A549 (cell line): ENCODE measurements around the gene HS3ST3B1. TPM values are rescaled to one million over a fixed set of nuclear protein-coding genes. Genes with fewer than 3 reads are reported as not detected.

Source experiments
- ATAC-seq, 2 experiments: fragments of 200-7000 bp in 1 of 2; fragments of >200 bp in 1 of 2; cut with Nextera tagmentation in 1 of 2; cut with Tn5 transposase in 1 of 2; 3 replicates each; pipeline versions ENCODE4 v1.8.0 to v1.9.1; 2018 to 2020; ENCODE audit warnings: mild to moderate bottlenecking in 1 of 2, moderate library complexity in 1 of 2
- CTCF ChIA-PET: fragments of 300-600 bp; sonication (Branson Sonifier 250); formaldehyde crosslinking; extraction: SDS; loops from one replicate; lab custom pipeline; 2021; ENCODE audit warnings: antibody characterized with exemption, inconsistent platforms; lab: Yijun Ruan, JAX
- POLR2A ChIA-PET: fragments of 350-600 bp; formaldehyde crosslinking; extraction: SDS; loops from one replicate; lab custom pipeline; 2021; ENCODE audit warnings: antibody characterized with exemption, inconsistent platforms; lab: Yijun Ruan, JAX
- DNase-seq, 2 experiments: peaks; one replicate each; pipeline versions ENCODE4 v3.0.0 to v3.0.0-alpha.2; 2011 to 2016; ENCODE audit warnings: low read depth in 1 of 2, low spot score in 1 of 2
- FAIRE-seq: peaks from 2 replicates; lab custom pipeline; 2011; peaks lifted over from hg19 to GRCh38; lab: Jason Lieb, UNC
- H3K27ac ChIP-seq, 2 experiments: fragments of >200 bp; sonication (Bioruptor Twin); formaldehyde crosslinking; 3 replicates each; pipeline ENCODE4 v1.5.1; 2016 to 2017
- H3K4me1 ChIP-seq: fragments of >200 bp; sonication (Bioruptor Twin); formaldehyde crosslinking; 3 replicates; pipeline ENCODE4 v1.6.1; 2016
- H3K4me2 ChIP-seq: fragments of >200 bp; sonication (Bioruptor Twin); formaldehyde crosslinking; 3 replicates; pipeline ENCODE4 v1.6.1; 2016
- H3K4me3 ChIP-seq: fragments of >200 bp; sonication (Bioruptor Twin); formaldehyde crosslinking; 3 replicates; pipeline ENCODE4 v1.5.1; 2016
- H3K9me3 ChIP-seq: fragments of >200 bp; sonication (Bioruptor Twin); formaldehyde crosslinking; 3 replicates; pipeline ENCODE4 v1.6.1; 2016
- BHLHE40 ChIP-seq: IDR thresholded peaks from 2 replicates; pipeline ENCODE4 v1.6.1; 2012; ENCODE audit warnings: low read depth, low read length, inconsistent platforms
- CBX2 ChIP-seq: fragments of 200-600 bp; sonication (generic); IDR thresholded peaks from 2 replicates; pipeline ENCODE4 v1.6.1; 2016; ENCODE audit warnings: low read depth, mild to moderate bottlenecking, borderline replicate concordance
- CBX8 ChIP-seq: fragments of 200-600 bp; sonication (generic); IDR thresholded peaks from 2 replicates; pipeline ENCODE4 v1.6.1; 2016
- CHD4 ChIP-seq: fragments of 200-600 bp; sonication (generic); IDR thresholded peaks from 2 replicates; pipeline ENCODE4 v1.6.1; 2016; ENCODE audit warnings: antibody characterized with exemption, mild to moderate bottlenecking, borderline replicate concordance
- ESRRA ChIP-seq: fragments of 150-350 bp; IDR thresholded peaks from 2 replicates; pipeline ENCODE4 v1.6.1; 2014; ENCODE audit warnings: mild to moderate bottlenecking, low read length, borderline replicate concordance
- GATA3 ChIP-seq: IDR thresholded peaks from 2 replicates; pipeline ENCODE4 v1.6.1; 2012; ENCODE audit warnings: borderline replicate concordance
- HDAC2 ChIP-seq: fragments of 200-600 bp; sonication (generic); IDR thresholded peaks from 2 replicates; pipeline ENCODE4 v1.6.1; 2016
- HOXB5 ChIP-seq: fragments of 250-450 bp; sonication (Bioruptor Pico); IDR thresholded peaks from 2 replicates; pipeline ENCODE4 v1.5.0; 2020; ENCODE audit warnings: mild to moderate bottlenecking, moderate library complexity
- KDM1A ChIP-seq: fragments of 200-600 bp; sonication (generic); IDR thresholded peaks from 2 replicates; pipeline ENCODE4 v1.6.1; 2016; ENCODE audit warnings: low read depth, mild to moderate bottlenecking
- KDM5A ChIP-seq: fragments of 200-600 bp; sonication (generic); IDR thresholded peaks from 2 replicates; pipeline ENCODE4 v1.6.1; 2016; ENCODE audit warnings: antibody characterized with exemption, mild to moderate bottlenecking
- MAZ ChIP-seq: fragments of 150-350 bp; IDR thresholded peaks from 2 replicates; pipeline ENCODE4 v1.6.1; 2014; ENCODE audit warnings: antibody characterized with exemption, low read depth, low read length, borderline replicate concordance
- MYC ChIP-seq: IDR thresholded peaks from 2 replicates; pipeline ENCODE4 v1.6.1; 2012; ENCODE audit warnings: mild to moderate bottlenecking, inconsistent platforms, low read length, improper control_type of control experiment, borderline replicate concordance
- NPAS2 ChIP-seq: fragments of 250-450 bp; sonication (Bioruptor Pico); IDR thresholded peaks from 2 replicates; pipeline ENCODE4 v1.8.0; 2022; ENCODE audit warnings: mild to moderate bottlenecking, moderate library complexity, borderline replicate concordance
- POLR2AphosphoS2 ChIP-seq: conservative IDR thresholded peaks from 2 replicates; pipeline ENCODE4 v1.6.1; 2012; ENCODE audit warnings: low read length, improper control_type of control experiment, inconsistent platforms
- RARB ChIP-seq: fragments of 250-450 bp; sonication (Bioruptor Pico); IDR thresholded peaks from 2 replicates; pipeline ENCODE4 v1.8.0; 2021; ENCODE audit warnings: mild to moderate bottlenecking, moderate library complexity
- RCOR1 ChIP-seq: fragments of 150-350 bp; IDR thresholded peaks from 2 replicates; pipeline ENCODE4 v1.6.1; 2014; ENCODE audit warnings: antibody characterized with exemption, low read length, low read depth
- RFX5 ChIP-seq: fragments of 450-650 bp; IDR thresholded peaks from 2 replicates; pipeline ENCODE4 v1.7.1; 2014; ENCODE audit warnings: antibody characterized with exemption, mild to moderate bottlenecking, moderate library complexity
- RNF2 ChIP-seq: fragments of 200-600 bp; sonication (generic); IDR thresholded peaks from 2 replicates; pipeline ENCODE4 v1.6.1; 2016; ENCODE audit warnings: low read depth, mild to moderate bottlenecking, antibody characterized with exemption, moderate library complexity, borderline replicate concordance
- SMC3 ChIP-seq: fragments of >200 bp; sonication (Bioruptor Twin); formaldehyde crosslinking; IDR thresholded peaks from 3 replicates; pipeline ENCODE4 v1.6.1; 2018; ENCODE audit warnings: inconsistent platforms
- ZC3H11A ChIP-seq: fragments of 450-650 bp; IDR thresholded peaks from 2 replicates; pipeline ENCODE4 v1.6.1; 2014; ENCODE audit warnings: antibody characterized with exemption, mild to moderate bottlenecking
- ZFP36 ChIP-seq: fragments of 450-650 bp; IDR thresholded peaks from 2 replicates; pipeline ENCODE4 v1.6.1; 2014; ENCODE audit warnings: borderline replicate concordance; ENCODE audit not compliant: partially characterized antibody
- ZNF302 ChIP-seq: fragments of 250-450 bp; sonication (Bioruptor Pico); IDR thresholded peaks from 2 replicates; pipeline ENCODE4 v1.9.0; 2021; ENCODE audit warnings: inconsistent platforms, mild to moderate bottlenecking, moderate library complexity
- WGBS: methylation state at CpG from one replicate; pipeline ENCODE4 v1.1.6; 2017; ENCODE audit errors: missing lambda C conversion rate; 5-methylcytosine and 5-hydroxymethylcytosine counted together
- polyA plus RNA-seq, 4 experiments: library from polyadenylated mRNA; depleted of rRNA in 3 of 4; stranded (reverse); fragments of >200 nt; fragmentation: RNase III in 1 of 4; extraction: RNeasy Plus Mini Kit Qiagen cat#74134 plus additional on column Dnase treatment in 1 of 4; gene quantifications; 2 replicates in 3 of 4; 3 replicates in 1 of 4; pipeline ENCODE4 v1.2.3, GENCODE V29; 2011 to 2017
- TF ChIP-seq, protein P1 (sequence below): fragments of >200 bp; sonication (Bioruptor Twin); formaldehyde crosslinking; IDR thresholded peaks from 2 replicates; pipeline ENCODE4 v1.6.1; 2016
- TF ChIP-seq, protein P2 (sequence below): fragments of 450-650 bp; IDR thresholded peaks from 2 replicates; pipeline ENCODE4 v1.6.1; 2014; ENCODE audit warnings: antibody characterized with exemption
- TF ChIP-seq, protein P3 (sequence below): fragments of >200 bp; sonication (Bioruptor Twin); formaldehyde crosslinking; IDR thresholded peaks from 3 replicates; pipeline ENCODE4 v1.5.1; 2016
- TF ChIP-seq, protein P4 (sequence below): fragments of 250-450 bp; sonication (Bioruptor Pico); IDR thresholded peaks from 2 replicates; pipeline ENCODE4 v1.5.0; 2020; ENCODE audit warnings: low read depth, mild to moderate bottlenecking, moderate library complexity
- TF ChIP-seq, protein P5 (sequence below): fragments of 200-600 bp; sonication (generic); IDR thresholded peaks from 2 replicates; pipeline ENCODE4 v1.6.1; 2016; ENCODE audit warnings: antibody characterized with exemption, mild to moderate bottlenecking, moderate library complexity
- TF ChIP-seq, protein P6 (sequence below): fragments of 250-450 bp; sonication (Bioruptor Pico); IDR thresholded peaks from 2 replicates; pipeline ENCODE4 v1.5.0; 2021; ENCODE audit warnings: mild to moderate bottlenecking, moderate library complexity, borderline replicate concordance

HS3ST3B1 gene
- polyA plus RNA-seq, 2 of the 4 experiments (the other 2 are of a cell fraction) = 0.15 to 0.44 TPM

DNA sequence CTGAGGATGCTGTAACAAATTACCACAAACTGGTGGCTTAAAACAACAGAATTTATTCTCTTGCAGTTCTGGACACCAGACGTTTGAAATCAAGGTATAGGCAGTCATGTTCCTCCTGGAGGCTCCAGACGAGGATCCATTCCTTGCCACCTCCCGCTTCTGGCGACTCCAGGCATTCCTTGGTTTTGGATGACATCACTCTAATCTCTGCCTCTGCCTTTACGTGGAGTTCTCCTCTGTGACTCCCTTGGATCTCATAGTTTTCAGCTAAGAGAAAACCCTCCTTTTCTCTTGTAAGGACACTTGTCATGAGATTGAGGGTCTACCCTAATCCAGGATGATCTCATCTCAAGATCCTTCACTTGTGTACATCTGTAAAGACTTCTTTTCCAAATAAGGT lies 31.4 kb upstream of the HS3ST3B1 start:
- 25% methylated on average over 5 of the region's 5 CpGs for WGBS
- ChIA-PET CTCF (interaction anchor here (1.9 kb wide), 1 partner anchor 27 kb away, joined by 5 read pairs; no protein-coding TSS in a partner anchor), POLR2A (no interaction called here)
- Histone ChIP-seq H3K4me3 (no peak overlapping the region), H3K4me2 (no peak overlapping the region), H3K27ac (no peak overlapping the region), H3K4me1 (no peaks in the 10 kb centered on the region), H3K9me3 (no peaks in the 10 kb centered on the region)
- TF ChIP-seq, protein P1, sequence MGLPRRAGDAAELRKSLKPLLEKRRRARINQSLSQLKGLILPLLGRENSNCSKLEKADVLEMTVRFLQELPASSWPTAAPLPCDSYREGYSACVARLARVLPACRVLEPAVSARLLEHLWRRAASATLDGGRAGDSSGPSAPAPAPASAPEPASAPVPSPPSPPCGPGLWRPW = no peak
- TF ChIP-seq ZC3H11A (no peak), NPAS2 (CRISPR knock-in tag) (no peak), BHLHE40 (no peak), KDM5A (no peak), CBX2 (no peak), ZNF302 (no peak), GATA3 (no peak), MYC (no peak), RFX5 (no peak), RCOR1 (no peak), ZFP36 (no peak), POLR2AphosphoS2 (no peak), HDAC2 (no peak), SMC3 (no peak), CHD4 (no peak), CBX8 (no peak)
- TF ChIP-seq, protein P2, sequence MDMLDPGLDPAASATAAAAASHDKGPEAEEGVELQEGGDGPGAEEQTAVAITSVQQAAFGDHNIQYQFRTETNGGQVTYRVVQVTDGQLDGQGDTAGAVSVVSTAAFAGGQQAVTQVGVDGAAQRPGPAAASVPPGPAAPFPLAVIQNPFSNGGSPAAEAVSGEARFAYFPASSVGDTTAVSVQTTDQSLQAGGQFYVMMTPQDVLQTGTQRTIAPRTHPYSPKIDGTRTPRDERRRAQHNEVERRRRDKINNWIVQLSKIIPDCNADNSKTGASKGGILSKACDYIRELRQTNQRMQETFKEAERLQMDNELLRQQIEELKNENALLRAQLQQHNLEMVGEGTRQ = no peak
- TF ChIP-seq, protein P3, sequence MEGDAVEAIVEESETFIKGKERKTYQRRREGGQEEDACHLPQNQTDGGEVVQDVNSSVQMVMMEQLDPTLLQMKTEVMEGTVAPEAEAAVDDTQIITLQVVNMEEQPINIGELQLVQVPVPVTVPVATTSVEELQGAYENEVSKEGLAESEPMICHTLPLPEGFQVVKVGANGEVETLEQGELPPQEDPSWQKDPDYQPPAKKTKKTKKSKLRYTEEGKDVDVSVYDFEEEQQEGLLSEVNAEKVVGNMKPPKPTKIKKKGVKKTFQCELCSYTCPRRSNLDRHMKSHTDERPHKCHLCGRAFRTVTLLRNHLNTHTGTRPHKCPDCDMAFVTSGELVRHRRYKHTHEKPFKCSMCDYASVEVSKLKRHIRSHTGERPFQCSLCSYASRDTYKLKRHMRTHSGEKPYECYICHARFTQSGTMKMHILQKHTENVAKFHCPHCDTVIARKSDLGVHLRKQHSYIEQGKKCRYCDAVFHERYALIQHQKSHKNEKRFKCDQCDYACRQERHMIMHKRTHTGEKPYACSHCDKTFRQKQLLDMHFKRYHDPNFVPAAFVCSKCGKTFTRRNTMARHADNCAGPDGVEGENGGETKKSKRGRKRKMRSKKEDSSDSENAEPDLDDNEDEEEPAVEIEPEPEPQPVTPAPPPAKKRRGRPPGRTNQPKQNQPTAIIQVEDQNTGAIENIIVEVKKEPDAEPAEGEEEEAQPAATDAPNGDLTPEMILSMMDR = no peak
- TF ChIP-seq, protein P4, sequence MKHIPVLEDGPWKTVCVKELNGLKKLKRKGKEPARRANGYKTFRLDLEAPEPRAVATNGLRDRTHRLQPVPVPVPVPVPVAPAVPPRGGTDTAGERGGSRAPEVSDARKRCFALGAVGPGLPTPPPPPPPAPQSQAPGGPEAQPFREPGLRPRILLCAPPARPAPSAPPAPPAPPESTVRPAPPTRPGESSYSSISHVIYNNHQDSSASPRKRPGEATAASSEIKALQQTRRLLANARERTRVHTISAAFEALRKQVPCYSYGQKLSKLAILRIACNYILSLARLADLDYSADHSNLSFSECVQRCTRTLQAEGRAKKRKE (CRISPR knock-in tag) = no peak
- DNase-seq (no peak), ATAC-seq (no peak), FAIRE-seq (no peak)

DNA sequence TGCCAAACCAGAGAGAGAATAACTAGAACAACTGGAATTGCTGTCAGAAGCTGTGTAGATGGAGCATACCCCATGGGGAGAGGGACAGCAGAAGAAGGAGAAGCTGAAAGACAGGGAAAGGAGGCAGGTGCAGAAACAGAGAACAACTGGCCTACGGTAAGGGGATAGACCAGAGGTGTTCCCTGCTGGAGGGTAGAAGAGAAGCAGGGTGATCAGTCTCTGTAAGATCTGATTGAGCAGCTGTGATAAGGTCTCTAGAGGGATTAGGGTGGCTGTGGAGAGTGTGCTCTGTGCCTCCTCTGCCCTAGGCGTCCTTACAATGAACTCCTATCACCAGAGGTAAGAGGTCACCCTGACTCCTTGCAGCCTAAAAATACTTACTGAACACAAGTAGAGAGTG lies 30.4 kb upstream of the HS3ST3B1 start:
- POLR2A ChIA-PET = no interaction called here
- no peak overlapping the region for H3K4me3 ChIP-seq
- 2% methylated on average over 2 of the region's 2 CpGs for WGBS

More for the DNA sequence above, 30.4 kb upstream of the HS3ST3B1 start:
- no peak for DNase-seq
- TF ChIP-seq RARB (CRISPR knock-in tag) = no peak
- TF ChIP-seq ZNF302 = no peak
- TF ChIP-seq, protein P5, sequence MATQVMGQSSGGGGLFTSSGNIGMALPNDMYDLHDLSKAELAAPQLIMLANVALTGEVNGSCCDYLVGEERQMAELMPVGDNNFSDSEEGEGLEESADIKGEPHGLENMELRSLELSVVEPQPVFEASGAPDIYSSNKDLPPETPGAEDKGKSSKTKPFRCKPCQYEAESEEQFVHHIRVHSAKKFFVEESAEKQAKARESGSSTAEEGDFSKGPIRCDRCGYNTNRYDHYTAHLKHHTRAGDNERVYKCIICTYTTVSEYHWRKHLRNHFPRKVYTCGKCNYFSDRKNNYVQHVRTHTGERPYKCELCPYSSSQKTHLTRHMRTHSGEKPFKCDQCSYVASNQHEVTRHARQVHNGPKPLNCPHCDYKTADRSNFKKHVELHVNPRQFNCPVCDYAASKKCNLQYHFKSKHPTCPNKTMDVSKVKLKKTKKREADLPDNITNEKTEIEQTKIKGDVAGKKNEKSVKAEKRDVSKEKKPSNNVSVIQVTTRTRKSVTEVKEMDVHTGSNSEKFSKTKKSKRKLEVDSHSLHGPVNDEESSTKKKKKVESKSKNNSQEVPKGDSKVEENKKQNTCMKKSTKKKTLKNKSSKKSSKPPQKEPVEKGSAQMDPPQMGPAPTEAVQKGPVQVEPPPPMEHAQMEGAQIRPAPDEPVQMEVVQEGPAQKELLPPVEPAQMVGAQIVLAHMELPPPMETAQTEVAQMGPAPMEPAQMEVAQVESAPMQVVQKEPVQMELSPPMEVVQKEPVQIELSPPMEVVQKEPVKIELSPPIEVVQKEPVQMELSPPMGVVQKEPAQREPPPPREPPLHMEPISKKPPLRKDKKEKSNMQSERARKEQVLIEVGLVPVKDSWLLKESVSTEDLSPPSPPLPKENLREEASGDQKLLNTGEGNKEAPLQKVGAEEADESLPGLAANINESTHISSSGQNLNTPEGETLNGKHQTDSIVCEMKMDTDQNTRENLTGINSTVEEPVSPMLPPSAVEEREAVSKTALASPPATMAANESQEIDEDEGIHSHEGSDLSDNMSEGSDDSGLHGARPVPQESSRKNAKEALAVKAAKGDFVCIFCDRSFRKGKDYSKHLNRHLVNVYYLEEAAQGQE = no peak
- no peak for TF ChIP-seq RNF2
- TF ChIP-seq KDM1A = no peak
- TF ChIP-seq, protein P6, sequence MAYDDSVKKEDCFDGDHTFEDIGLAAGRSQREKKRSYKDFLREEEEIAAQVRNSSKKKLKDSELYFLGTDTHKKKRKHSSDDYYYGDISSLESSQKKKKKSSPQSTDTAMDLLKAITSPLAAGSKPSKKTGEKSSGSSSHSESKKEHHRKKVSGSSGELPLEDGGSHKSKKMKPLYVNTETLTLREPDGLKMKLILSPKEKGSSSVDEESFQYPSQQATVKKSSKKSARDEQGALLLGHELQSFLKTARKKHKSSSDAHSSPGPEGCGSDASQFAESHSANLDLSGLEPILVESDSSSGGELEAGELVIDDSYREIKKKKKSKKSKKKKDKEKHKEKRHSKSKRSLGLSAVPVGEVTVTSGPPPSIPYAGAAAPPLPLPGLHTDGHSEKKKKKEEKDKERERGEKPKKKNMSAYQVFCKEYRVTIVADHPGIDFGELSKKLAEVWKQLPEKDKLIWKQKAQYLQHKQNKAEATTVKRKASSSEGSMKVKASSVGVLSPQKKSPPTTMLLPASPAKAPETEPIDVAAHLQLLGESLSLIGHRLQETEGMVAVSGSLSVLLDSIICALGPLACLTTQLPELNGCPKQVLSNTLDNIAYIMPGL (CRISPR knock-in tag) = no peak
- no peak for TF ChIP-seq HOXB5 (CRISPR knock-in tag)
- no peak for TF ChIP-seq POLR2AphosphoS2
- TF ChIP-seq MAZ = no peak
- no peak for TF ChIP-seq HDAC2
- TF ChIP-seq ESRRA = no peak
- TF ChIP-seq, all 56 proteins: peak for 0
- H3K4me1 ChIP-seq = no peaks in the 10 kb centered on the region
- CTCF ChIA-PET = interaction anchor here (0.5 kb wide), 2 partner anchors 479 to 859 kb away, joined by 3 to 5 read pairs; no protein-coding TSS in a partner anchor
- FAIRE-seq (no peak), ATAC-seq (no peak)
- H3K9me3 ChIP-seq = no peaks in the 10 kb centered on the region
- no peak overlapping the region for H3K27ac ChIP-seq
- no peak overlapping the region for H3K4me2 ChIP-seq
